Subcutaneous adipose tissue (tissue), 4 donors: Measurements from ENCODE around the gene ADPGK. TPM values are rescaled to one million over a fixed set of nuclear protein-coding genes. Genes with fewer than 3 reads are reported as not detected.

ENCODE experiments used
- CTCF ChIP-seq: fragments of 450-650 bp; IDR thresholded peaks from one replicate; pipeline ENCODE4 v1.5.1; 2016; ENCODE audit warnings: low read depth, mild to moderate bottlenecking, control low read depth, antibody characterized with exemption, moderate library complexity
- total RNA-seq, 4 donors: library from RNA; depleted of rRNA; stranded (reverse); fragments of >200 nt; gene quantifications; one replicate each; pipeline ENCODE4 v1.1.0, GENCODE V29; 2016

Gene ADPGK
- total RNA-seq, 4 donors from 2014 or later, result 62.3 to 96.2 (median 69.4) TPM

- TF ChIP-seq CTCF, result no peak
Observed at GRCh38 chr15:72786676-72787345, 3.3 kb upstream of the ADPGK start.

- no peak for TF ChIP-seq CTCF
Observed at GRCh38 chr15:72786242-72786641, 2.7 kb upstream of the ADPGK start.

DNA sequence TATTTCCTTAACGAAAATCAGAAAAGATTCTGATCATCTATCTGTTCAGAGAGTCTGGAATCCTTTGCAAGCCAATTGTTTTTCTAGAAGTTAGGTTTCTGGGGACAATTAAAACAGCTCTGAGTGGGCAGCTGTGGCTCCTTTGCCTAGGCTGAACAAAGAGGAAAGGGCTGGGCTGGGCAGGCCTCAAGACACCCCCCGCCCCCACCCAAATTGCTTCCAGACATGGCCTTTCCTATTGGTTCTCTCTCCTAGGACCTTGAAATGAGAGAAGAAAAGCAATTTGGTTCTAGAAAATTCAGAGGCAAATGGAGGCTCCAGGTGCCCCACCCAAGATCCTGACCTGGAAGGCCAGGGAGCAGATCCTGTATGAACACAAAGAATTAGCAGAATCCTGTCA is 2.3 kb upstream of the ADPGK start:
- no peak for TF ChIP-seq CTCF

DNA sequence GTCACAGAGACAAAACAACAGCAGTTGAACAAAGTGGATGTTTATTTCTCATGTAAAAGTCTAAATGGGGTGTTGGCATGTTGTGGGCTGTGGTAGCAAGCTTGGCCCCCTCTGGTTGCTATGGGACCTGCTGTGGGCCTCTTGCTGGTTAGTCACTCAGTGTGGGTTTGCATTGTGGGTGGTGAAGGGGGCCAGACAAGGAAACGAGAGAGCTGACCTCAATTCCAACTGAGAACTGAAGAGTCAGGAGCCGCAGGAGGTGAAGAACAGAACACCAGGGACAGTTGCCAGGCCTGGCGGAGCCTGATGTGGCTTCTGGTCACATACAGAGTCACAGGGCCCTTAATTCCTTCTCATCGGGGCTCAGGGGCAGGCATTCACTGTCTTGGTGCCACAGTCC is 1.9 kb upstream of the ADPGK start:
- no peak for TF ChIP-seq CTCF

GRCh38 chr15:72784456-72784876 is 908 bp upstream of the ADPGK start:
- no peak for TF ChIP-seq CTCF

DNA sequence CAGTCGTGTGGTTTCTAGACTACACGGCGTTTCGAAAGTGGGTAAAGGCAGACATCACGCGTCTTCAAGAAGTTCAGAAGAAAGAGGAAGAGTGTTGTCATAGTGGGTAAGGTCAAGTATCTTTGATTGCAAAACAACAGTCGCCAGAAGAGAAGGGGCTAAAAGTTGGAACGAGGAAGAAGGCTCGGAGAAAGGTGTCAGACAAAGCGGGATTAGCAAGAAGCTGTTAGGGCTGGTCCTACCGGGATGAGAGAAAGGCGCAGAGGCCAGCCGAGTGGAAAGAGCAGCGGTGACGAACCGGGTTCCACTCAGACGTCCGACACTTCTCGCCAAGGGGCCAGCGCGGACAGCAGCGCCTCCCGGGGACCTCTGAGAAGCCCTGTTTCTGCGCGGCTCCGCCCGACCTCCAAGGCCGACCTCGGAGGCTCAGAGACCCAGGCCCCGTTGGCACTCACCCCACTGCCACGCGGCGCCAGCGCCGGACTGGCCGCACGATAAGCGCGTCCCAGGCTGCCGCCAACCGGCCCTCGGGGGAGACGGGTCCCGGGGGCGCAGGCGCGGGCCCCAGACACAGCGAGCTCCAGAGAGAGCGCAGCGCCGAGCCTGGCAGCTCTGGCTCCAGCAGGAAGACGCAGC is 436 bp downstream of the ADPGK start:
- no peak for TF ChIP-seq CTCF

- no peak for TF ChIP-seq CTCF
Observed at GRCh38 chr15:72782274-72783003, 1.1 kb downstream of the ADPGK start.
